C1 segment of cervical spinal cord (tissue), 14 donors: ENCODE measurements around the gene TTLL12.

Experiments used
- DNase-seq, 14 donors: peaks; one replicate each; lab custom pipeline; 2025; lab: John Stamatoyannopoulos, UW

TTLL12 gene

DNA sequence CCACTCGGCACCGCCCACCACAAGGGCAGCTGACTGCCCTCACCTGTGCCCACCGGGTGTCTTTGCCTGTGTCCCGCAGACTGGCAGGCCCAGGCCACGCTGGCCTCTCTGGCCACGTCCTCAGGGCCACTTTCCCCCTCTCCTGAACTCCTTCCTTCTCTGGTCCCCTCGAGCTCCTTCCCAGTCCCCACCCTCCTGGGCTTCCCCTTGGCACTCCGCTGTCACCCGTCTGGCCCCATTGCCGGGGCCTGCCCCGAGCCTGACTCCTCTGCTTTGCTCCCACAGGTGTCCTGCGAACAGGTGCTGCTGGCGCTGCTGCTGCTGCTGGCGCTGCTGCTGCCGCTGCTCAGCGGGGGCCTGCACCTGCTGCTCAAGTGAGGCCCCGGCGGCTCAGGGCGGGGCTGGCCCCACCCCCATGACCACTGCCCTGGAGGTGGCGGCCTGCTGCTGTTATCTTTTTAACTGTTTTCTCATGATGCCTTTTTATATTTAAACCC, 58.0 kb downstream of the TTLL12 start:
- no peak for DNase-seq

DNA sequence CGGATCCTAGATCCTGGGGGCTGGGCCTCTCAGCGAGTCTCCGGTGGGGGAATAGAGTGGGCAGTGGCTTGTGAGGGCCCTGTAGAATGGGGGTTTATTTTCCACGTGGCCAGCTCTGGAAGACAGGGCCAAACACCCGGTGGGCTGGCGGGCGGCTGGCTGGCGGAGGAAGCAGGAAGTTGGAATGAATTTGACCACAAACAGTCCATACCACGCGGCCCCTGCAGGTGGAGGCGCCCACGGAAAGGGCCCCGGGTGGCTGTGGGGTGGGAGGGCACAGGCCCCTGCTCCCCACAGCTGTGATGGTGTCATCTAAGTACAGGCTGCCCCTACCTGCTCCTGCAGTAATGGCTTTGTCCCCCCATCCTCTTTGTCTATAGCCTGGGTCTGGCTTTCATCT, 58.8 kb downstream of the TTLL12 start:
- no peak for DNase-seq

DNA sequence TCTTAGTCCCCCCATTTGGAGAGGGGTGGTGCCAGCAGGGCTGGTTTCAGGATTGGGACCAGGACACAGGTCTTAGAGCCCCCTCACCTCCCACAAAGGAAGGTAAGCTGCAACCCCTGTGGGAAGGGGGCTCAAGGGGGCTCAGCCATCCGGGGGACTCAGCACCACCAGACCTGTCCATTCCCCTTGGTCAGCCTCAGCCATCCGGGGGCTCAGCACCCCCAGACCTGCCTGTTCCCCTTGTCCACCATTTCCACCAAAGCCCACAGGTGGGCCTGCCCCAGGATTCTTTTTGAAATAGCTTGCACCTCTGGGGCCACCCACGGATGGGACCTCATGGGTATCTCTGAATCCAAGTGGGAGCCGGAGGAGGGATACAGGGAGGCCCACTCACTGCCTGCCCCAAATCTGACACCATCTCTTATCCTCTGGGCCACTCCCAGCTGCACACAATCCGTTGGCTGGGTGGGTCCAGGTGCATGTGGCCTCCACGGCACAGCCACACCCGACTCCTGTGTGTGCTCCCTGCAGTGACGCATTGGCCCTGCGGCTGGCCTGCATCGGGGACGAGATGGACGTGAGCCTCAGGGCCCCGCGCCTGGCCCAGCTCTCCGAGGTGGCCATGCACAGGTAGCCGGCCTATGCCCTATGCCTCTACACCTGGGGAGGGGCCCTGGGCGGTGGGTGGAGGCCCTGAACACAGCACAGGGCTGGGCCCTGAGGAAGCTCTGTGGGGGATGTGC, 59.6 kb downstream of the TTLL12 start:
- DNase-seq = no peak

DNA sequence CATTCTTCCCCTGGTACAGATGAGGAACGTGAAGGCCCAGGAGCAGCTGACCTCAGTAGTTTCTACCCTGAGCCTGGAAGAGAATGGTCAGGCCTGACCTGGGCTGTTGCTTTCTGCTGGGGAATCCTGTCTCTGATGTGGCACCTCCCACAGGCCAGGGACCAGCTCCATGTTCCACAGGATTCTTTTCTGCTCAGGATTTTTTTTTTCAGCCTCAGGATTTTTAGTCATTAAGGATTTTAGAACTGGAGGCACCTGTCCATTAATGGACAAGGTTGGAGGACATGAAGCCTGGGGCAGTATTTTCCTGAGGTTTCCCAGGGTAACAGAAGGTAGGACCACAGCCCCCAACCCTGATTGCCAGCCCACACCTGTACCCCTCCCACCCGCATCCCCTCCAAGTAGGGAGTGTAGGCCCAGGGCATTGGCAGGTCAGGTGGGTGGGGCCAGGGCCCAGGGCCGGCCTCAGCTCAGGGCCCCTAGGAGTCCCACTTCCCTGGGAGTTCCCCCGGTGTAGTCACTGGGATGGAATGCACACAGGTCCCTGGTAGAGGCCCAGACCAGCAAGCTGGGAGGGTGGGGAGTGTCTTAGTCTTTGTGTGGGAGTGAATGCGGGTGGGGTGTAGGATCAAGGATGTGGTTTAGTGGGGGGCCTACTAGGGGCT, 60.3 kb downstream of the TTLL12 start:
- DNase-seq = no peak

DNA sequence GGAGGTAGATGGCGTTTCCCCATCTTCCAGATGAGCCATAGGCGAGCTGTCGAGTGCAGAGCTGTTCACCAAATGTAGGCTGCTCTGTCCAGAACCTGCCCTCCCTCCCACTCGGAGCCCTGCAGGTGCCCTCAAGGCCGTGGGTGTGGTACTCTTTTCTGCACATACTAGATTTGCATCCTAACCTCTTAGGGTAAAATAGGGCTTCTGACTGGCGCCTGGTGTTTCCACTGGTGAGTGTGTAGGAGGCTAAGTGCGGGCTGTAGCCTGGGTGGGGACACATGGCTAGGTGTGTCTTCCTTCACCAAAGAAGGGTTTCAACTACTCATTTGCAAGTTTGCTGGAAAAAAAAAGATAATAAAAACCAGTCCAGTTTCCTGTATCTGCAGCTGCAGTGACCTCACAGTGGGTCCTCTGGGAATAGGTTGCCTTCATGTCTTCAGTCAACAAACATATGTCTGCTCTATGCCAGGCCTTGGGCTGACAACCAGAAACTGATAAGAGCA, 67.9 kb downstream of the TTLL12 start:
- no peak for DNase-seq

DNA sequence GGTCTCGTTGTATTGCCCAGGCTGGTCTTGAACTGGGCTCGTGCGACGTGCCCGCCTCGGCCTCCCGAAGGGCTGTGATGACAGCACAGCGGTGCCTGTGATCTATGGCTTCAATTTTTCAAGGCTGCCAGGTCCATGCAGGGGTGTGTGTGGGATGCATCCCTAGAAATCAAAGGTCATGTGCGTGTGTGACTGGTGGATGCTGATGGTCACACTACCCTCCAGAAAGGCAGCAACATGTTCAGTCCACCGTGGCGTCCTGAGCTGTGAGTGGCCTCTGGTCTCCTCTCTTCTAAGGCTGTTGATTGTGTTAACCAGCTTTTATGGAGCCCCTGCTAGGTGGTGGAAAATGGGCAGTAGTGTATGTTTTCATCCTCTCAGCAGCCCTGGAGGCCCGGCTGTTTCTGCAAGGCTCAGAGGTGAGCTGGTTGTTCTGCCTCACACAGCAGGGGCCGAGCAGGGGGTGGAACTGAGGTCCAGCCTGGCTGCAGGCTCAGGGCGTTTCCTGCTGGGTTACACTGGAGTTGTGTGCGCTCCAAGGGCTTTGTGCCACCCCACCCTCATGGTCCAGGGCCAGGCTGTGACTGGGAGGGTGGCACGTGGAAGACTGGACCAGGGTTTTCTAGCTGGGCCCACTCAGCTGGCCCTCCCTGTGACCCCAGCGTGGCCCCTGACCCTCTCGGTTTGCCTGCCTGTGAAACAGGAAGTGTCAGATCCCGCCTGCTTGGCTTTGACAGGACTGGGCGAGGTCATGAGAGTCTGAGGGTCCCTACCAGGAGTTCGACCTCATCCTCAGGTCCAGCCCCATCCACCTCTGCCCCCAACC, 68.7 kb downstream of the TTLL12 start:
- no peak for DNase-seq

DNA sequence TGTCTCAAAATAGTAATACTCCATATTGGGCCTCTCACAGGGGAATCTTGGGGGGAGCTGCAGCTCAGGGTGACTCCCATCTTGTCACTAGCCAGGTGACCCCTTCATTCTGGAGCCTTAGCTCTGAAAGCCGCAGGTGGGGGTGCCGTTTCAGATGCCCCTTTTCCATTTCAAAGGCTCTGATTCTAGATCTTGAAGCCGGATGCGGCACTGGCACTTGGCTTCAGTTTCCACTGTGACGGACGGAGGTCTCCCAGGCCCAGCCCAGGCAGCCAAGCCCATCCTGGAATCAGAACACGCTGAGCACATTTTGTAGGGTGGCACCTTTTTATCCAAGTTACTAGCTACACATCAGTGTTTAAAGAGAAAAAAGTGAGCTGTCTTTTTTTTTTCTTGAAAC, 70.0 kb downstream of the TTLL12 start:
- DNase-seq = no peak
